GM12878 (cell line): ENCODE results near the gene PPP4C. TPM values are rescaled to one million over a fixed set of nuclear protein-coding genes. Genes with fewer than 3 reads are reported as not detected.

Experiments
- ASH2L ChIP-seq: fragments of 300-600, 200-600 bp; sonication (generic); IDR thresholded peaks from 2 replicates; pipeline ENCODE4 v1.6.1; 2017; ENCODE audit warnings: low read depth, mild to moderate bottlenecking, borderline replicate concordance
- ATF7 ChIP-seq: fragments of 450-650 bp; IDR thresholded peaks from 2 replicates; pipeline ENCODE4 v1.6.1; 2016; ENCODE audit warnings: low read depth, mild to moderate bottlenecking
- CHD2 ChIP-seq: IDR thresholded peaks from 2 replicates; pipeline ENCODE4 v1.6.1; 2011; ENCODE audit warnings: low read depth, low read length, improper control_type of control experiment, borderline replicate concordance
- CREB1 ChIP-seq: IDR thresholded peaks from 2 replicates; pipeline ENCODE4 v1.6.1; 2012; ENCODE audit warnings: low read depth, mild to moderate bottlenecking, inconsistent platforms
- CREM ChIP-seq: IDR thresholded peaks from 2 replicates; pipeline ENCODE4 v1.6.1; 2014; ENCODE audit warnings: antibody characterized with exemption, low read depth
- EP300 ChIP-seq, 2 experiments: fragments of 150-350 bp in 1 of 2; IDR thresholded peaks; 2 replicates each; pipeline ENCODE4 v1.6.1; 2011 to 2012; ENCODE audit warnings: low read depth in 2 of 2, low read length in 2 of 2, borderline replicate concordance in 1 of 2, improper control_type of control experiment in 1 of 2, inconsistent platforms in 1 of 2; ENCODE audit not compliant: control insufficient read depth in 1 of 2
- ESRRA ChIP-seq: IDR thresholded peaks from 2 replicates; pipeline ENCODE4 v1.6.1; 2012; ENCODE audit warnings: mild to moderate bottlenecking, low read length, improper control_type of control experiment
- ETV6 ChIP-seq, 2 experiments: fragments of 450-650 bp in 1 of 2; IDR thresholded peaks in 1 of 2; conservative IDR thresholded peaks in 1 of 2; 2 replicates each; pipeline ENCODE4 v1.6.1; 2014; ENCODE audit warnings: antibody characterized with exemption in 1 of 2, borderline replicate concordance in 1 of 2, low read depth in 1 of 2, mild to moderate bottlenecking in 1 of 2, moderate library complexity in 1 of 2
- FOXK2 ChIP-seq: fragments of 450-650 bp; IDR thresholded peaks from 2 replicates; pipeline ENCODE4 v1.6.1; 2017; ENCODE audit warnings: mild to moderate bottlenecking, moderate library complexity
- GATAD2B ChIP-seq: fragments of 450-650 bp; conservative IDR thresholded peaks from 2 replicates; pipeline ENCODE4 v1.6.1; 2017; ENCODE audit warnings: low read depth, mild to moderate bottlenecking, moderate library complexity
- IKZF2 ChIP-seq, 2 experiments: fragments of 450-650 bp; IDR thresholded peaks; 2 replicates each; pipeline ENCODE4 v1.6.1; 2017; ENCODE audit warnings: mild to moderate bottlenecking in 2 of 2, moderate library complexity in 2 of 2
- MEF2B ChIP-seq: fragments of 450-650 bp; IDR thresholded peaks from 2 replicates; pipeline ENCODE4 v1.6.1; 2018; ENCODE audit warnings: mild to moderate bottlenecking, moderate library complexity; ENCODE audit not compliant: partially characterized antibody, poor library complexity, severe bottlenecking
- MXI1 ChIP-seq: fragments of 150-350 bp; IDR thresholded peaks from 2 replicates; pipeline ENCODE4 v1.6.1; 2011; ENCODE audit warnings: low read depth, mild to moderate bottlenecking, inconsistent platforms, low read length, improper control_type of control experiment
- POLR2AphosphoS2 ChIP-seq: IDR thresholded peaks from 2 replicates; pipeline ENCODE4 v1.6.1; 2011; ENCODE audit warnings: low read depth, mild to moderate bottlenecking, low read length, improper control_type of control experiment, moderate library complexity
- SMAD1 ChIP-seq: fragments of 450-650 bp; IDR thresholded peaks from 2 replicates; pipeline ENCODE4 v1.6.1; 2018; ENCODE audit warnings: mild to moderate bottlenecking, low read depth; ENCODE audit not compliant: partially characterized antibody
- SMC3 ChIP-seq: IDR thresholded peaks from 2 replicates; pipeline ENCODE4 v1.6.1; 2011; ENCODE audit warnings: low read length, improper control_type of control experiment, borderline replicate concordance
- SREBF1 ChIP-seq: IDR thresholded peaks from 2 replicates; pipeline ENCODE4 v1.6.1; 2012; ENCODE audit warnings: mild to moderate bottlenecking, low read length
- SUZ12 ChIP-seq: fragments of 200-600 bp; sonication (generic); IDR thresholded peaks from one replicate; pipeline ENCODE4 v1.6.1; 2018; ENCODE audit warnings: antibody characterized with exemption, mild to moderate bottlenecking; ENCODE audit not compliant: unreplicated experiment
- YY1 ChIP-seq: IDR thresholded peaks from 2 replicates; pipeline ENCODE4 v1.6.1; 2011; ENCODE audit warnings: low read depth, mild to moderate bottlenecking, low read length
- ZNF687 ChIP-seq: fragments of 450-650 bp; IDR thresholded peaks from 2 replicates; pipeline ENCODE4 v1.6.1; 2017; ENCODE audit warnings: mild to moderate bottlenecking, moderate library complexity
- polyA plus RNA-seq, 11 experiments: library from polyadenylated mRNA; depleted of rRNA in 4 of 11; unstranded in 6 of 11; stranded (reverse) in 5 of 11; fragments of >200 nt; fragmentation: Nextera tagmentation in 4 of 11; fragmentation: Illumina TruSeq in 1 of 11; extraction: Ambion mirVana in 4 of 11; extraction: Trizol in 1 of 11; gene quantifications; 1 replicate in 1 of 11; 2 replicates in 10 of 11; pipeline versions ENCODE4 v1.2.1 to v1.2.3, GENCODE V29; 2011 to 2016; ENCODE audit warnings: inconsistent platforms in 2 of 11, missing spikeins in 2 of 11, low read depth in 1 of 11
- total RNA-seq, 4 experiments: library from RNA; depleted of rRNA in 3 of 4; stranded (reverse); fragments of >200 nt in 3 of 4; fragmentation: Illumina TruSeq in 1 of 4; extraction: Trizol in 1 of 4; gene quantifications; 2 replicates each; pipeline versions ENCODE4 v1.2.1 to v1.2.3, GENCODE V29; 2013 to 2021
- TF ChIP-seq, protein P1 (sequence below): fragments of 450-650 bp; IDR thresholded peaks from 2 replicates; pipeline ENCODE4 v1.6.1; 2017; ENCODE audit warnings: mild to moderate bottlenecking, moderate library complexity

The PPP4C gene
- total and polyA plus RNA-seq, 10 of the 15 experiments (the other 5 are each of a cell fraction or from before 2014, with no cell fraction given) = 2.7 to 240 (median 124) TPM

GRCh38 chr16:30063893-30064728 is 11.7 kb upstream of the PPP4C start (continued):
- TF ChIP-seq FOXK2 = no peak
- no peak for TF ChIP-seq SMAD1
- peak; percentile 45; the same call in 1 of the 2 replicates for TF ChIP-seq ATF7
- TF ChIP-seq IKZF2 (IDR thresholded peaks at IDR 0.05) = peak; percentile 31 to 32; a peak in 1 of 4 replicates
- TF ChIP-seq CREB1 = peak; percentile 33; the same call in 1 of the 2 replicates
- TF ChIP-seq MEF2B = peak; percentile 85
- peak; percentile 77; the same call in 1 of the 2 replicates for TF ChIP-seq ZNF687
- no peak for TF ChIP-seq ETV6 (conservative IDR thresholded peaks at IDR 0.05 in 1 of 2, IDR thresholded peaks at IDR 0.05 in 1 of 2; ENCODE audit: borderline replicate concordance in 1 of 2, low read depth in 1 of 2)
- peak; percentile 57 for TF ChIP-seq MXI1
- no peak for TF ChIP-seq SUZ12
- 0 out of 2 replicates have a peak, but pooled peaks have one; percentile 32 for TF ChIP-seq CHD2
- 0 out of 2 replicates have a peak, but pooled peaks have one; percentile 8 for TF ChIP-seq YY1
- TF ChIP-seq GATAD2B = peak; percentile 22; the same call in 1 of the 2 replicates
- TF ChIP-seq ESRRA = no peak
- TF ChIP-seq SMC3 = 0 out of 2 replicates have a peak, but pooled peaks have one; percentile 3
- no peak for TF ChIP-seq EP300 (IDR thresholded peaks at IDR 0.05; ENCODE audit: borderline replicate concordance in 1 of 2, control insufficient read depth in 1 of 2, low read depth in 2 of 2, low read length in 2 of 2)
- TF ChIP-seq POLR2AphosphoS2 = peak; percentile 64; the same call in 1 of the 2 replicates
- TF ChIP-seq CREM = peak; percentile 36; the same call in 1 of the 2 replicates
- TF ChIP-seq ASH2L = no peak
- TF ChIP-seq, protein P1, sequence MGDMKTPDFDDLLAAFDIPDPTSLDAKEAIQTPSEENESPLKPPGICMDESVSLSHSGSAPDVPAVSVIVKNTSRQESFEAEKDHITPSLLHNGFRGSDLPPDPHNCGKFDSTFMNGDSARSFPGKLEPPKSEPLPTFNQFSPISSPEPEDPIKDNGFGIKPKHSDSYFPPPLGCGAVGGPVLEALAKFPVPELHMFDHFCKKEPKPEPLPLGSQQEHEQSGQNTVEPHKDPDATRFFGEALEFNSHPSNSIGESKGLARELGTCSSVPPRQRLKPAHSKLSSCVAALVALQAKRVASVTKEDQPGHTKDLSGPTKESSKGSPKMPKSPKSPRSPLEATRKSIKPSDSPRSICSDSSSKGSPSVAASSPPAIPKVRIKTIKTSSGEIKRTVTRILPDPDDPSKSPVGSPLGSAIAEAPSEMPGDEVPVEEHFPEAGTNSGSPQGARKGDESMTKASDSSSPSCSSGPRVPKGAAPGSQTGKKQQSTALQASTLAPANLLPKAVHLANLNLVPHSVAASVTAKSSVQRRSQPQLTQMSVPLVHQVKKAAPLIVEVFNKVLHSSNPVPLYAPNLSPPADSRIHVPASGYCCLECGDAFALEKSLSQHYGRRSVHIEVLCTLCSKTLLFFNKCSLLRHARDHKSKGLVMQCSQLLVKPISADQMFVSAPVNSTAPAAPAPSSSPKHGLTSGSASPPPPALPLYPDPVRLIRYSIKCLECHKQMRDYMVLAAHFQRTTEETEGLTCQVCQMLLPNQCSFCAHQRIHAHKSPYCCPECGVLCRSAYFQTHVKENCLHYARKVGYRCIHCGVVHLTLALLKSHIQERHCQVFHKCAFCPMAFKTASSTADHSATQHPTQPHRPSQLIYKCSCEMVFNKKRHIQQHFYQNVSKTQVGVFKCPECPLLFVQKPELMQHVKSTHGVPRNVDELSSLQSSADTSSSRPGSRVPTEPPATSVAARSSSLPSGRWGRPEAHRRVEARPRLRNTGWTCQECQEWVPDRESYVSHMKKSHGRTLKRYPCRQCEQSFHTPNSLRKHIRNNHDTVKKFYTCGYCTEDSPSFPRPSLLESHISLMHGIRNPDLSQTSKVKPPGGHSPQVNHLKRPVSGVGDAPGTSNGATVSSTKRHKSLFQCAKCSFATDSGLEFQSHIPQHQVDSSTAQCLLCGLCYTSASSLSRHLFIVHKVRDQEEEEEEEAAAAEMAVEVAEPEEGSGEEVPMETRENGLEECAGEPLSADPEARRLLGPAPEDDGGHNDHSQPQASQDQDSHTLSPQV = no peak
- TF ChIP-seq SREBF1 = no peak
